H1 (cell line): ENCODE measurements around the gene ECPAS. TPM values are rescaled to one million over a fixed set of nuclear protein-coding genes. Genes with fewer than 3 reads are reported as not detected.

Experiments used
- CTCF ChIA-PET: fragments of 300-600 bp; sonication (Branson Sonifier 250); formaldehyde crosslinking; loops from one replicate; lab custom pipeline; 2021; ENCODE audit not compliant: partially characterized antibody; lab: Charles Lee
- POLR2A ChIA-PET: fragments of 300-600 bp; sonication (Branson Sonifier 250); formaldehyde crosslinking; loops from one replicate; lab custom pipeline; 2021; ENCODE audit warnings: inconsistent platforms; ENCODE audit not compliant: partially characterized antibody; lab: Charles Lee
- DNase-seq, 2 experiments: peaks; one replicate each; pipeline versions ENCODE4 v3.0.0 to v3.0.0-alpha.2; 2010 to 2022; ENCODE audit warnings: low spot score in 2 of 2, low read depth in 1 of 2, mixed read lengths in 1 of 2
- FAIRE-seq: peaks from 2 replicates; lab custom pipeline; 2011; peaks lifted over from hg19 to GRCh38; lab: Jason Lieb, UNC
- H2AFZ ChIP-seq: 2 replicates; pipeline ENCODE4 v1.8.1; 2012; ENCODE audit warnings: low read length, inconsistent platforms
- H2AK5ac ChIP-seq: 2 replicates; pipeline ENCODE4 v1.6.1; 2013; ENCODE audit warnings: low read depth, low read length
- H2BK120ac ChIP-seq: replicated peaks from 2 replicates; pipeline ENCODE3; 2013; ENCODE audit warnings: low read depth, low read length, inconsistent platforms
- H2BK12ac ChIP-seq: 2 replicates; pipeline ENCODE4 v1.6.1; 2013; ENCODE audit warnings: low read depth, low read length
- H2BK15ac ChIP-seq: 2 replicates; pipeline ENCODE4 v1.6.1; 2013; ENCODE audit warnings: low read length
- H2BK20ac ChIP-seq: 2 replicates; pipeline ENCODE4 v1.6.1; 2013; ENCODE audit warnings: low read length
- H2BK5ac ChIP-seq: 2 replicates; pipeline ENCODE4 v1.6.1; 2013; ENCODE audit warnings: low read depth, low read length
- H3K14ac ChIP-seq: 2 replicates; pipeline ENCODE4 v1.6.1; 2013; ENCODE audit warnings: inconsistent platforms; ENCODE audit not compliant: insufficient read length
- H3K18ac ChIP-seq: 2 replicates; pipeline ENCODE4 v1.6.1; 2013; ENCODE audit warnings: low read length; ENCODE audit errors: extremely low read depth
- H3K23ac ChIP-seq: 2 replicates; pipeline ENCODE4 v1.6.1; 2013; ENCODE audit warnings: inconsistent platforms; ENCODE audit not compliant: insufficient read length
- H3K23me2 ChIP-seq: 2 replicates; pipeline ENCODE4 v1.6.1; 2013; ENCODE audit warnings: low read depth, low read length
- H3K27ac ChIP-seq: 2 replicates; pipeline ENCODE4 v1.6.1; 2011; ENCODE audit warnings: low read depth, low read length, inconsistent platforms
- H3K27me3 ChIP-seq, 4 experiments: replicated peaks in 1 of 4; 1 replicate in 1 of 4; 2 replicates in 3 of 4; pipeline versions ENCODE4 v1.6.1 to v1.8.1; 2011 to 2013; ENCODE audit warnings: low read length in 3 of 4, mild to moderate bottlenecking in 3 of 4, inconsistent platforms in 2 of 4, mixed read lengths in 2 of 4, moderate library complexity in 1 of 4; ENCODE audit not compliant: control insufficient read depth in 3 of 4, insufficient read depth in 3 of 4; ENCODE audit errors: extremely low read depth in 1 of 4
- H3K36me3 ChIP-seq, 4 experiments: 2 replicates each; pipeline versions ENCODE4 v1.6.1 to v1.8.1; 2011 to 2013; ENCODE audit warnings: mild to moderate bottlenecking in 4 of 4, low read length in 3 of 4, moderate library complexity in 2 of 4, control low read depth in 1 of 4, inconsistent platforms in 1 of 4; ENCODE audit not compliant: insufficient read depth in 4 of 4, control insufficient read depth in 2 of 4
- H3K4ac ChIP-seq: replicated peaks from 2 replicates; pipeline ENCODE3; 2013; ENCODE audit warnings: low read length, low read depth, mixed read lengths, inconsistent platforms; ENCODE audit not compliant: insufficient read length
- H3K4me1 ChIP-seq, 4 experiments: replicated peaks in 1 of 4; 1 replicate in 1 of 4; 2 replicates in 3 of 4; pipeline versions ENCODE4 v1.6.1 to v1.8.1; 2011 to 2013; ENCODE audit warnings: low read length in 3 of 4, inconsistent platforms in 2 of 4, mixed read lengths in 1 of 4; ENCODE audit not compliant: insufficient read depth in 4 of 4, control insufficient read depth in 3 of 4
- H3K4me2 ChIP-seq, 2 experiments: 2 replicates each; pipeline versions ENCODE4 v1.6.1 to v1.8.1; 2011 to 2013; ENCODE audit warnings: low read depth in 2 of 2, low read length in 2 of 2, control low read depth in 1 of 2, inconsistent platforms in 1 of 2, mild to moderate bottlenecking in 1 of 2; ENCODE audit not compliant: insufficient read depth in 1 of 2
- H3K4me3 ChIP-seq, 4 experiments: fragments of 200-600, 300-600 bp in 1 of 4; sonication (generic), shearing (Covaris generic), sonication (Bioruptor Twin) in 1 of 4; 2 replicates each; pipeline versions ENCODE4 v1.5.1 to v1.8.1; 2011 to 2016; ENCODE audit warnings: low read length in 4 of 4, low read depth in 3 of 4, control low read depth in 2 of 4, inconsistent platforms in 2 of 4, mild to moderate bottlenecking in 2 of 4, mixed read lengths in 1 of 4, moderate library complexity in 1 of 4; ENCODE audit not compliant: insufficient read depth in 2 of 4; ENCODE audit errors: extremely low read depth in 1 of 4
- H3K56ac ChIP-seq: replicated peaks from 2 replicates; pipeline ENCODE3; 2013; ENCODE audit warnings: low read depth, mild to moderate bottlenecking, mixed read lengths, low read length, inconsistent platforms; ENCODE audit not compliant: insufficient read length
- H3K79me1 ChIP-seq: 2 replicates; pipeline ENCODE4 v1.6.1; 2013; ENCODE audit warnings: low read depth, low read length, control low read depth
- H3K79me2 ChIP-seq, 2 experiments: 2 replicates each; pipeline versions ENCODE4 v1.6.1 to v1.8.1; 2012 to 2013; ENCODE audit warnings: low read length in 2 of 2, mild to moderate bottlenecking in 2 of 2, inconsistent platforms in 1 of 2; ENCODE audit not compliant: insufficient read depth in 2 of 2, control insufficient read depth in 1 of 2
- H3K9ac ChIP-seq, 4 experiments: replicated peaks in 1 of 4; 1 replicate in 1 of 4; 2 replicates in 3 of 4; pipeline versions ENCODE4 v1.6.1 to v1.8.1; 2011 to 2013; ENCODE audit warnings: low read depth in 3 of 4, low read length in 3 of 4, control low read depth in 2 of 4, mild to moderate bottlenecking in 2 of 4, moderate library complexity in 2 of 4, inconsistent platforms in 1 of 4; ENCODE audit errors: extremely low read depth in 1 of 4
- H3K9me3 ChIP-seq, 2 experiments: 2 replicates each; pipeline versions ENCODE4 v1.6.1 to v1.8.1; 2012 to 2013; ENCODE audit warnings: mild to moderate bottlenecking in 2 of 2, moderate library complexity in 2 of 2, control low read depth in 1 of 2, inconsistent platforms in 1 of 2, low read depth in 1 of 2, low read length in 1 of 2, mixed read lengths in 1 of 2; ENCODE audit not compliant: insufficient read depth in 2 of 2
- H4K20me1 ChIP-seq, 2 experiments: replicated peaks in 1 of 2; 2 replicates each; pipeline versions ENCODE3 to v1.8.1; 2011 to 2013; ENCODE audit warnings: inconsistent platforms in 2 of 2, low read length in 2 of 2, mild to moderate bottlenecking in 1 of 2; ENCODE audit not compliant: insufficient read depth in 2 of 2, control insufficient read depth in 1 of 2
- H4K5ac ChIP-seq: 2 replicates; pipeline ENCODE4 v1.6.1; 2013; ENCODE audit warnings: low read length, low read depth, mixed read lengths, inconsistent platforms; ENCODE audit not compliant: insufficient read length
- H4K8ac ChIP-seq: 2 replicates; pipeline ENCODE4 v1.8.0; 2013; ENCODE audit warnings: mild to moderate bottlenecking, moderate library complexity, low read length, inconsistent platforms; ENCODE audit not compliant: insufficient read depth; ENCODE audit errors: extremely low read depth
- H4K91ac ChIP-seq: replicated peaks from 2 replicates; pipeline ENCODE3; 2013; ENCODE audit warnings: low read length, mixed read lengths, inconsistent platforms; ENCODE audit not compliant: insufficient read length
- BACH1 ChIP-seq: IDR thresholded peaks from 2 replicates; pipeline ENCODE4 v1.6.1; 2012; ENCODE audit warnings: low read length, improper control_type of control experiment
- CHD1 ChIP-seq: IDR thresholded peaks from 2 replicates; pipeline ENCODE4 v1.6.1; 2012; ENCODE audit warnings: low read depth, low read length, improper control_type of control experiment
- CTBP2 ChIP-seq: IDR thresholded peaks from 2 replicates; pipeline ENCODE4 v1.7.0; 2011; ENCODE audit warnings: borderline replicate concordance, mild to moderate bottlenecking, moderate library complexity, mixed read lengths, low read length; ENCODE audit not compliant: insufficient read depth, insufficient read length
- GTF2F1 ChIP-seq: IDR thresholded peaks from 2 replicates; pipeline ENCODE4 v1.6.1; 2012; ENCODE audit warnings: low read depth, low read length, improper control_type of control experiment, borderline replicate concordance
- HDAC2 ChIP-seq, 2 experiments: fragments of 300-600 bp in 1 of 2; sonication (generic) in 1 of 2; IDR thresholded peaks; 2 replicates each; pipeline ENCODE4 v1.6.1; 2011 to 2012; ENCODE audit warnings: low read depth in 2 of 2, low read length in 2 of 2, mild to moderate bottlenecking in 2 of 2, moderate library complexity in 2 of 2, borderline replicate concordance in 1 of 2, inconsistent platforms in 1 of 2
- POLR2A ChIP-seq, 2 experiments: IDR thresholded peaks; 1 replicate in 1 of 2; 2 replicates in 1 of 2; pipeline ENCODE4 v1.6.1; 2011; ENCODE audit warnings: low read depth in 2 of 2, low read length in 2 of 2, mild to moderate bottlenecking in 2 of 2; ENCODE audit errors: control extremely low read depth in 1 of 2
- RBBP5 ChIP-seq: IDR thresholded peaks from 2 replicates; pipeline ENCODE4 v1.7.1; 2012; ENCODE audit warnings: low read depth, mild to moderate bottlenecking, inconsistent platforms, low read length, moderate library complexity, borderline replicate concordance
- RFX5 ChIP-seq: IDR thresholded peaks from 2 replicates; pipeline ENCODE4 v1.6.1; 2011; ENCODE audit warnings: low read depth, low read length, improper control_type of control experiment, borderline replicate concordance
- USF2 ChIP-seq: IDR thresholded peaks from 2 replicates; pipeline ENCODE4 v1.6.1; 2011; ENCODE audit warnings: low read length, improper control_type of control experiment
- WGBS, 2 experiments: shearing (Covaris generic) in 1 of 2; methylation state at CpG; one replicate each; pipeline versions ENCODE4 v1.1.6 to v1.1.7; 2013 to 2015; ENCODE audit warnings: low lambda C conversion rate in 2 of 2, mixed read lengths in 2 of 2, inconsistent platforms in 1 of 2, low coverage in 1 of 2, missing lambda C conversion rate in 1 of 2; ENCODE audit not compliant: insufficient replicate concordance in 2 of 2, insufficient coverage in 1 of 2, insufficient read length in 1 of 2; ENCODE audit errors: extremely low coverage in 1 of 2, missing lambda C conversion rate in 1 of 2; 5-methylcytosine and 5-hydroxymethylcytosine counted together
- polyA plus RNA-seq, 7 experiments: library from polyadenylated mRNA; depleted of rRNA in 3 of 7; stranded (reverse) in 5 of 7; unstranded in 2 of 7; fragments of >200 nt in 5 of 7; fragments of 200-250 nt in 2 of 7; gene quantifications; 1 replicate in 5 of 7; 2 replicates in 1 of 7; 4 replicates in 1 of 7; pipeline versions ENCODE4 v1.2.1 to v1.2.3, GENCODE V29; 2011 to 2013; ENCODE audit warnings: missing spikeins in 2 of 7, mixed read lengths in 2 of 7
- total RNA-seq: library from RNA; stranded (reverse); fragmentation: NEBNext Ultra II Directional; extraction: Animal tissue kit (Norgen Biotek cat#: 25700); gene quantifications from 2 replicates; pipeline ENCODE4 v1.2.1, GENCODE V29; 2021
- TF ChIP-seq, protein P1 (sequence below): IDR thresholded peaks from 2 replicates; pipeline ENCODE4 v1.6.1; 2011; ENCODE audit warnings: low read depth, mild to moderate bottlenecking, low read length; ENCODE audit not compliant: insufficient read depth

The ECPAS gene
- total and polyA plus RNA-seq, 2 of the 8 experiments (the other 6 are each of a cell fraction or from before 2014, with no cell fraction given), result 20.9 to 131 TPM

- Histone ChIP-seq H3K56ac (no peak overlapping the region), H2BK15ac (no peak overlapping the region), H2BK12ac (no peak overlapping the region), H2BK120ac (no peak overlapping the region), H2AFZ (no peak overlapping the region), H3K14ac (no peak overlapping the region), H2BK20ac (no peak overlapping the region), H3K9ac (no peak overlapping the region), H3K23me2 (no peaks in the 10 kb centered on the region; the same call in 1 of the 2 replicates), H3K27me3 (no peaks in the 10 kb centered on the region), H3K23ac (no peak overlapping the region), H3K9me3 (no peaks in the 10 kb centered on the region), H2BK5ac (no peak overlapping the region), H3K18ac (no peak overlapping the region), H3K4ac (no peak overlapping the region), H3K79me2 (no peaks in the 10 kb centered on the region), H3K4me2 (no peak overlapping the region), H3K79me1 (no peaks in the 10 kb centered on the region), H2AK5ac (no peak overlapping the region), H4K20me1 (no peaks in the 10 kb centered on the region), H3K4me3 (no peak overlapping the region), H4K5ac (no peak overlapping the region), H3K4me1 (no peaks in the 10 kb centered on the region), H3K36me3 (peaks cover 0 to 6% (median 2%) of the 10 kb centered on the region in 4 experiments; a peak in 2 of 8 replicates), H4K8ac (no peak overlapping the region), H3K27ac (no peak overlapping the region), H4K91ac (no peak overlapping the region)
- DNase-seq, result no peak
- CTCF ChIA-PET, result interaction anchor here (1.2 kb wide), 1 partner anchor 30 kb away, joined by 3 read pairs; no protein-coding TSS in a partner anchor
- FAIRE-seq, result no peak
- WGBS, 2 experiments, result 89% methylated on average over 11 of the region's 11 CpGs; no CpG with 5 or more reads in 1 of the 2 experiments
- POLR2A ChIA-PET, result interaction anchor here (0.7 to 1.8 kb wide), 2 partner anchors 10 to 85 kb away, joined by 3 read pairs; no protein-coding TSS in a partner anchor
- TF ChIP-seq HDAC2 (IDR thresholded peaks at IDR 0.05; ENCODE audit: borderline replicate concordance in 1 of 2, low read depth in 2 of 2, low read length in 2 of 2), result no peak
- no peak for TF ChIP-seq BACH1
- TF ChIP-seq CHD1, result no peak
- no peak for TF ChIP-seq RBBP5
- TF ChIP-seq, protein P1, sequence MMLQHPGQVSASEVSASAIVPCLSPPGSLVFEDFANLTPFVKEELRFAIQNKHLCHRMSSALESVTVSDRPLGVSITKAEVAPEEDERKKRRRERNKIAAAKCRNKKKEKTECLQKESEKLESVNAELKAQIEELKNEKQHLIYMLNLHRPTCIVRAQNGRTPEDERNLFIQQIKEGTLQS, result no peak
- TF ChIP-seq CTBP2, result no peak
- TF ChIP-seq GTF2F1, result no peak
- no peak for TF ChIP-seq POLR2A (IDR thresholded peaks at IDR 0.05; ENCODE audit: control extremely low read depth in 1 of 2, low read depth in 2 of 2, low read length in 2 of 2)
- TF ChIP-seq RFX5, result no peak
- no peak for TF ChIP-seq USF2
These were observed 127.5 kb downstream of the ECPAS start for GRCh38 chr9:111356481-111357244.
